Esophagus muscularis mucosa (tissue), 4 donors: Measurements from ENCODE around the gene ALCAM. TPM values are rescaled to one million over a fixed set of nuclear protein-coding genes. Genes with fewer than 3 reads are reported as not detected.

Experiments
- DNase-seq: peaks from one replicate; pipeline ENCODE4 v3.0.0-alpha.2; 2017; ENCODE audit errors: extremely low spot score
- H3K27ac ChIP-seq, 4 donors: fragments of 200-600 bp; sonication (generic); replicated peaks in 1 of 4; 1 replicate in 3 of 4; 2 replicates in 1 of 4; pipeline ENCODE4 v1.5.1; 2016 to 2019; ENCODE audit warnings: mild to moderate bottlenecking in 1 of 4
- H3K27me3 ChIP-seq, 4 donors: fragments of 200-600 bp; sonication (generic); one replicate each; pipeline versions ENCODE4 v1.5.1 to v1.6.0; 2016 to 2019
- H3K36me3 ChIP-seq, 4 donors: fragments of 200-600 bp; sonication (generic); one replicate each; pipeline ENCODE4 v1.5.1; 2016 to 2019
- H3K4me1 ChIP-seq, 4 donors: fragments of 200-600 bp; sonication (generic); one replicate each; pipeline ENCODE4 v1.5.1; 2016 to 2019
- H3K4me3 ChIP-seq, 4 donors: fragments of 200-600 bp; sonication (generic); 1 replicate in 2 of 4; 2 replicates in 2 of 4; pipeline ENCODE4 v1.5.1; 2016 to 2019; ENCODE audit warnings: mild to moderate bottlenecking in 4 of 4, moderate library complexity in 1 of 4
- H3K9me3 ChIP-seq, 4 donors: fragments of 200-600 bp; sonication (generic); 1 replicate in 3 of 4; 2 replicates in 1 of 4; pipeline ENCODE4 v1.5.1; 2016 to 2019
- EP300 ChIP-seq: sonication (generic); formaldehyde crosslinking; IDR thresholded peaks from one replicate; pipeline ENCODE4 v1.6.1; 2017; ENCODE audit warnings: antibody characterized with exemption
- POLR2A ChIP-seq: fragments of 450-650 bp; IDR thresholded peaks from one replicate; pipeline ENCODE4 v1.6.1; 2017; ENCODE audit warnings: antibody characterized with exemption, moderate library complexity, mild to moderate bottlenecking, low read depth
- POLR2AphosphoS5 ChIP-seq, 2 donors: sonication (generic); formaldehyde crosslinking; IDR thresholded peaks; one replicate each; pipeline ENCODE4 v1.6.1; 2017; ENCODE audit warnings: antibody characterized with exemption in 2 of 2
- WGBS: methylation state at CpG from one replicate; pipeline ENCODE4 v1.1.5; 2018; 5-methylcytosine and 5-hydroxymethylcytosine counted together
- intact Hi-C: fragments of 100-400 bp; cut with DNase I; formaldehyde crosslinking; loops from one replicate; pipeline ENCODE4 v1.15.1; 2023
- total RNA-seq, 4 donors: library from RNA; depleted of rRNA; stranded (reverse); fragments of >200 nt; gene quantifications; one replicate each; pipeline versions ENCODE4 v1.1.0 to v1.2.1, GENCODE V29; 2016
- TF ChIP-seq, protein P1 (sequence below), 3 experiments: fragments of 200-600 bp in 2 of 3; fragments of 450-650 bp in 1 of 3; sonication (generic) in 2 of 3; IDR thresholded peaks; one replicate each; pipeline ENCODE4 v1.5.1; 2017 to 2019; ENCODE audit warnings: antibody characterized with exemption in 3 of 3, mild to moderate bottlenecking in 2 of 3, moderate library complexity in 1 of 3

ALCAM gene
- total RNA-seq, 4 donors from 2014 or later = 19.0 to 26.2 (median 22.6) TPM

DNA sequence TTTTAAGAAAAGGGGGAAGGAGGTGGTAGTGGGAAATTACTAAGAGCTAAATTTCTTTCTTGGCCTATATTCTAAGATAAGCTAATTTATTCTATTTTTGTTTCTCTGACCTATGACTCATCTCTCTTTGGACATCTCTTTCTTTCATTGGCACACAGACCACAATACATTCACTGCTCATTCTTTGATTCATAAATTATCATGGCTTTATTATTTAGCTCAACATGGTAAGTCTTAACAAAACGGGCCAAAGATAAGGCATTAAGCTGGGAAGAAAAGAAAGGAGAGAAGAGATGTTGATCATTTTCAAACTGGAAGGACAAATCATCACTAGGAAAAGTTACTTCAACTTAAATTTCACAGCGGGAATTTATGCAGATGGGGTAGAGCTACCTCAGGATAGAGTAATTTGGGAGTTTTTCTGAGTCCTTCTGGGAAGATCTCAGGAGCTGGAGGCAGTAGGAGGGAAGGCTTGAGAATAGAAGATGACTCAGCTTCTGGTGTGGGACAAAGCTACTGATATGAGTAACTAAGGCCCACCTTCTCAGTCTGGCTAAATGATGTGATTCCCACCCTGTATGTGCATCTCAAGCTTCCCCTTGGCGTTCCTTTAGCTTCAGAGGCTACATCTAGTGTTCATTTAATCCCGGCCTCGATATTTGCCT is 7.5 kb upstream of the ALCAM start:
- no peaks in the 10 kb centered on the region for H3K9me3 ChIP-seq
- DNase-seq = no peak
- H3K27ac ChIP-seq = no peak overlapping the region
- no peaks in the 10 kb centered on the region for H3K27me3 ChIP-seq
- no peak overlapping the region for H3K4me3 ChIP-seq
- intact Hi-C loops = no loop called here
- TF ChIP-seq POLR2A (no peak), EP300 (no peak), POLR2AphosphoS5 (IDR thresholded peaks at IDR 0.05) (no peak)
- TF ChIP-seq, protein P1, sequence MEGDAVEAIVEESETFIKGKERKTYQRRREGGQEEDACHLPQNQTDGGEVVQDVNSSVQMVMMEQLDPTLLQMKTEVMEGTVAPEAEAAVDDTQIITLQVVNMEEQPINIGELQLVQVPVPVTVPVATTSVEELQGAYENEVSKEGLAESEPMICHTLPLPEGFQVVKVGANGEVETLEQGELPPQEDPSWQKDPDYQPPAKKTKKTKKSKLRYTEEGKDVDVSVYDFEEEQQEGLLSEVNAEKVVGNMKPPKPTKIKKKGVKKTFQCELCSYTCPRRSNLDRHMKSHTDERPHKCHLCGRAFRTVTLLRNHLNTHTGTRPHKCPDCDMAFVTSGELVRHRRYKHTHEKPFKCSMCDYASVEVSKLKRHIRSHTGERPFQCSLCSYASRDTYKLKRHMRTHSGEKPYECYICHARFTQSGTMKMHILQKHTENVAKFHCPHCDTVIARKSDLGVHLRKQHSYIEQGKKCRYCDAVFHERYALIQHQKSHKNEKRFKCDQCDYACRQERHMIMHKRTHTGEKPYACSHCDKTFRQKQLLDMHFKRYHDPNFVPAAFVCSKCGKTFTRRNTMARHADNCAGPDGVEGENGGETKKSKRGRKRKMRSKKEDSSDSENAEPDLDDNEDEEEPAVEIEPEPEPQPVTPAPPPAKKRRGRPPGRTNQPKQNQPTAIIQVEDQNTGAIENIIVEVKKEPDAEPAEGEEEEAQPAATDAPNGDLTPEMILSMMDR (IDR thresholded peaks at IDR 0.05) = no peak
- H3K4me1 ChIP-seq = peaks cover 0 to 3% (median 0%) of the 10 kb centered on the region in 4 donors
- WGBS = 75% methylated on average over 5 of the region's 5 CpGs
- no peaks in the 10 kb centered on the region for H3K36me3 ChIP-seq

DNA sequence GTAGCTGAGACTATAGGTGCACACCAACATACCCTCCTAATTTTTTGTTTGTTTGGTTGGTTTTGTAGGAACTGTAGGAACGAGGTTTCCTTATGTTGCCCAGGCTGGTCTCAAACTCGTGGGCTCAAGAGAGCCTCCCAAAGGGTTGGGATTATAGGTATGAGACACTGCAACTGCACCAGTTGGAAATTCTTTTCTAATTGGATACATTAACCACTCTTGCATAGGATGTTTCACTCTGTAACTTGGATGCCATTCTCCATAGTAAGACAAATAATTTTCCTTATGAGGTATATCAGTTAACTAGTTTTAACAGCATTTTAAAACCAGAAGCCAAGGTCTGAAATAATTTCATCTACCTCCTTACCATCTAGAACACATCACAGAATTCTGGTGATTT is 6.7 kb upstream of the ALCAM start:
- H3K27ac ChIP-seq = no peak overlapping the region
- no peak for TF ChIP-seq POLR2AphosphoS5 (IDR thresholded peaks at IDR 0.05)
- TF ChIP-seq, protein P1 (IDR thresholded peaks at IDR 0.05) = no peak
- TF ChIP-seq EP300 = no peak
- TF ChIP-seq POLR2A = no peak
- no peaks in the 10 kb centered on the region for H3K9me3 ChIP-seq
- no peak for DNase-seq
- intact Hi-C loops = no loop called here
- no peaks in the 10 kb centered on the region for H3K4me1 ChIP-seq
- WGBS = 86% methylated on average over 2 of the region's 2 CpGs
- H3K4me3 ChIP-seq = no peak overlapping the region
- H3K36me3 ChIP-seq = no peaks in the 10 kb centered on the region
- no peaks in the 10 kb centered on the region for H3K27me3 ChIP-seq

DNA sequence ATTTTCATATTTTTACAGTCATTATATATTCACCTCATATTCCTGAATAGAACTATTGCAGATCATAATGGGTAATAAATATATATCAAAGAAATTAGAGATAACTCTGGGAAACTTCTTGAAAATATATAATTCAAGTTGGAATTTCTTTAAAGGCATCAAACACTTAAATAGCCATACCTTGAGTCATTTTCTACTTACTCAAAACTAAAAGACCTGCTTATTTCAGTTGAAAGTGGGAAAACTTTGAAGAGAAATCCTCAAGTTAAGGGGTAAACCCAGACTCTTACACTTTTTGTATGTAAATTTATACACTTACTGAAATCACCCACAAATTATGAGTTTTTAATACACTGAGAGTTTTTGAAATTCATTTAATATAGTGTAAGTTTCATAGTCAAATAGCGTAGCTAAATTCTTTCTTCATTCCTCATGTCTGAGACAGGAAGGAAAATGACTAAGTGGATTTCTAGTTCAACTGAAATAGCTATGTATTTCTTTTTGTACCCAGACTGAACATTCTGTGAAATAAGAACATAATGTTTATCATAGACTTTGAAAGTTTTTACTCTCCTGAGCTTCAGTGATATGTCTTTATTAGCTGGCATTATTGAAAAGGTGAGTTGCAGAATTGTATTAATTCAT is 4.6 kb upstream of the ALCAM start:
- 56% methylated on average over 1 of the region's 1 CpG for WGBS
- H3K4me1 ChIP-seq = peaks cover 11 to 16% (median 14%) of the 10 kb centered on the region in 4 donors
- intact Hi-C loops = no loop called here
- H3K27me3 ChIP-seq = no peaks in the 10 kb centered on the region
- no peak for TF ChIP-seq EP300
- TF ChIP-seq, protein P1 (IDR thresholded peaks at IDR 0.05) = no peak
- TF ChIP-seq POLR2A = no peak
- TF ChIP-seq POLR2AphosphoS5 (IDR thresholded peaks at IDR 0.05) = no peak
- DNase-seq = no peak
- no peak overlapping the region for H3K4me3 ChIP-seq
- H3K9me3 ChIP-seq = no peaks in the 10 kb centered on the region
- H3K36me3 ChIP-seq = no peaks in the 10 kb centered on the region
- no peak overlapping the region for H3K27ac ChIP-seq

DNA sequence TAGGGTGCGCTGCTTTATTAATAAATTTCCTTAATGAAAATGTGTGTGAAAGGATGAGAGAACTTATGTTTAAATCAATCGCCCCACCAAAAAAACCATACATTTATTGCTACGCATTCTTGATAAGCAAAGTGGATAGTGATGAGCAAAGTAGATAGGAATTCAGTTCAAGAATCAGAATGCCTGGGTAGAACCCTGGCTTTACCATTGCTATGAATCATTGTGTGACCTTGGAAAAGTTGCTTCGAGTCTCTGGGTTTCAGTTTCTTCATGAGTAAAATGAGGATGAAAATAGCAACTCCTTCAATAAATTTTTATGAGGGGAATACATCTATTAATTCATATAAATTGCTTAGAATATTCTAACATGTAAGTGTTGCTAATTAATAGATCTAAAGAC is 2.6 kb upstream of the ALCAM start:
- H3K27me3 ChIP-seq = no peaks in the 10 kb centered on the region
- no peak overlapping the region for H3K4me3 ChIP-seq
- no peak for DNase-seq
- TF ChIP-seq EP300 (no peak), POLR2A (no peak), POLR2AphosphoS5 (IDR thresholded peaks at IDR 0.05) (no peak)
- TF ChIP-seq, protein P1 (IDR thresholded peaks at IDR 0.05) = no peak
- peaks cover 28 to 35% (median 31%) of the 10 kb centered on the region in 4 donors for H3K4me1 ChIP-seq
- no peak overlapping the region for H3K27ac ChIP-seq
- no peaks in the 10 kb centered on the region for H3K9me3 ChIP-seq
- no peaks in the 10 kb centered on the region for H3K36me3 ChIP-seq
- intact Hi-C loops = no loop called here
- WGBS = 93% methylated on average over 4 of the region's 4 CpGs
